ENCODE data around the gene S1PR3.

GRCh38 chr9:89039664-89040063 lies 48.4 kb downstream of the S1PR3 start:
- TF ChIP-seq, protein P1, sequence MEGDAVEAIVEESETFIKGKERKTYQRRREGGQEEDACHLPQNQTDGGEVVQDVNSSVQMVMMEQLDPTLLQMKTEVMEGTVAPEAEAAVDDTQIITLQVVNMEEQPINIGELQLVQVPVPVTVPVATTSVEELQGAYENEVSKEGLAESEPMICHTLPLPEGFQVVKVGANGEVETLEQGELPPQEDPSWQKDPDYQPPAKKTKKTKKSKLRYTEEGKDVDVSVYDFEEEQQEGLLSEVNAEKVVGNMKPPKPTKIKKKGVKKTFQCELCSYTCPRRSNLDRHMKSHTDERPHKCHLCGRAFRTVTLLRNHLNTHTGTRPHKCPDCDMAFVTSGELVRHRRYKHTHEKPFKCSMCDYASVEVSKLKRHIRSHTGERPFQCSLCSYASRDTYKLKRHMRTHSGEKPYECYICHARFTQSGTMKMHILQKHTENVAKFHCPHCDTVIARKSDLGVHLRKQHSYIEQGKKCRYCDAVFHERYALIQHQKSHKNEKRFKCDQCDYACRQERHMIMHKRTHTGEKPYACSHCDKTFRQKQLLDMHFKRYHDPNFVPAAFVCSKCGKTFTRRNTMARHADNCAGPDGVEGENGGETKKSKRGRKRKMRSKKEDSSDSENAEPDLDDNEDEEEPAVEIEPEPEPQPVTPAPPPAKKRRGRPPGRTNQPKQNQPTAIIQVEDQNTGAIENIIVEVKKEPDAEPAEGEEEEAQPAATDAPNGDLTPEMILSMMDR (IDR thresholded peaks at IDR 0.05): no peak
- no peak for TF ChIP-seq ZFX (IDR thresholded peaks at IDR 0.05; ENCODE audit: borderline replicate concordance)

Data from 22Rv1 (cell line).